HepG2 (cell line): ENCODE data around the gene RAPH1. TPM values are rescaled to one million over a fixed set of nuclear protein-coding genes. Genes with fewer than 3 reads are reported as not detected.

ENCODE experiments used
- ATAC-seq: fragments of 200-7000 bp; cut with Tn5 transposase; 3 replicates; pipeline ENCODE4 v1.9.1; 2020; ENCODE audit warnings: mild to moderate bottlenecking, moderate library complexity
- BruUV-seq: library from RNA; stranded (reverse); fragments of 400-500 nt; replicated peaks from 2 replicates; lab custom pipeline; 2021; lab: Mats Ljungman, UMichigan
- CTCF ChIA-PET: fragments of 300-600 bp; formaldehyde crosslinking; extraction: SDS; loops from one replicate; lab custom pipeline; 2021; ENCODE audit warnings: low total read pairs, inconsistent platforms, low intra/inter-chr PET ratio; lab: Yijun Ruan, JAX
- POLR2A ChIA-PET: fragments of 350-600 bp; sonication (Branson Sonifier 250); formaldehyde crosslinking; loops from one replicate; lab custom pipeline; 2020; ENCODE audit warnings: antibody characterized with exemption, inconsistent platforms; lab: Yijun Ruan, JAX
- DNase-seq: peaks from one replicate; pipeline ENCODE4 v3.0.0-alpha.2; 2015; ENCODE audit warnings: low spot score
- FAIRE-seq: peaks from 3 replicates; lab custom pipeline; 2011; peaks lifted over from hg19 to GRCh38; lab: Jason Lieb, UNC
- H2AFZ ChIP-seq: one replicate; pipeline ENCODE4 v1.6.1; 2011; ENCODE audit warnings: low read length, inconsistent platforms
- H3K27ac ChIP-seq: fragments of 300-600 bp; 3 replicates; pipeline ENCODE4 v1.8.0; 2011; ENCODE audit warnings: mixed run types, mild to moderate bottlenecking, mixed read lengths, low read length, inconsistent platforms; ENCODE audit not compliant: insufficient read depth; ENCODE audit errors: extremely low read length
- H3K27me3 ChIP-seq, 2 experiments: fragments of 200-600 bp in 1 of 2; 2 replicates in 1 of 2; 3 replicates in 1 of 2; pipeline versions ENCODE4 v1.6.0 to v1.8.0; 2011; ENCODE audit warnings: low read length in 2 of 2, mild to moderate bottlenecking in 2 of 2, moderate library complexity in 2 of 2, inconsistent platforms in 1 of 2; ENCODE audit not compliant: insufficient read depth in 2 of 2, control insufficient read depth in 1 of 2
- H3K36me3 ChIP-seq, 2 experiments: fragments of 200-600 bp in 1 of 2; replicated peaks in 1 of 2; 2 replicates in 1 of 2; 3 replicates in 1 of 2; pipeline versions ENCODE4 v1.5.1 to v1.8.0; 2011; ENCODE audit warnings: low read length in 2 of 2, inconsistent platforms in 1 of 2; ENCODE audit not compliant: insufficient read depth in 2 of 2, control insufficient read depth in 1 of 2
- H3K4me1 ChIP-seq: 2 replicates; pipeline ENCODE4 v1.5.1; 2012; ENCODE audit warnings: low read length, inconsistent platforms; ENCODE audit not compliant: insufficient read depth
- H3K4me2 ChIP-seq: 2 replicates; pipeline ENCODE4 v1.6.0; 2011; ENCODE audit warnings: low read depth, low read length, inconsistent platforms
- H3K4me3 ChIP-seq, 3 experiments: fragments of 200-600 bp in 1 of 3; sonication (generic), shearing (Covaris generic) in 1 of 3; replicated peaks in 1 of 3; 2 replicates each; pipeline ENCODE4 v1.5.1; 2011 to 2016; ENCODE audit warnings: low read length in 3 of 3, inconsistent platforms in 2 of 3, low read depth in 2 of 3, mild to moderate bottlenecking in 2 of 3, control low read depth in 1 of 3, mixed read lengths in 1 of 3; ENCODE audit not compliant: insufficient read depth in 1 of 3
- H3K79me2 ChIP-seq: one replicate; pipeline ENCODE4 v1.6.1; 2011; ENCODE audit warnings: low read length, inconsistent platforms; ENCODE audit not compliant: insufficient read depth
- H3K9ac ChIP-seq: 2 replicates; pipeline ENCODE4 v1.6.0; 2011; ENCODE audit warnings: mild to moderate bottlenecking, low read depth, low read length, inconsistent platforms; ENCODE audit not compliant: insufficient read depth
- H3K9me3 ChIP-seq: 2 replicates; pipeline ENCODE4 v1.5.1; 2012; ENCODE audit warnings: mild to moderate bottlenecking, low read length
- H4K20me1 ChIP-seq: 2 replicates; pipeline ENCODE4 v1.6.0; 2011; ENCODE audit warnings: inconsistent platforms, mild to moderate bottlenecking, low read length, moderate library complexity; ENCODE audit not compliant: insufficient read depth
- AGO2 ChIP-seq: fragments of 200-400 bp; formaldehyde crosslinking; optimal IDR thresholded peaks from 2 replicates; pipeline ENCODE3; 2017; ENCODE audit warnings: mild to moderate bottlenecking, low read depth, low read length, moderate library complexity
- CHD2 ChIP-seq: IDR thresholded peaks from 2 replicates; pipeline ENCODE4 v1.6.1; 2011; ENCODE audit warnings: low read depth, low read length, improper control_type of control experiment
- HOXA9 ChIP-seq: sonication (generic); formaldehyde crosslinking; IDR thresholded peaks from 2 replicates; pipeline ENCODE4 v1.8.1; 2022; ENCODE audit warnings: missing genetic modification reagents, mild to moderate bottlenecking, moderate library complexity, borderline replicate concordance
- MAF1 ChIP-seq: sonication (generic); formaldehyde crosslinking; IDR thresholded peaks from 2 replicates; pipeline ENCODE4 v1.5.0; 2020; ENCODE audit warnings: missing genetic modification reagents, borderline replicate concordance
- NAIF1 ChIP-seq: sonication (generic); formaldehyde crosslinking; IDR thresholded peaks from 2 replicates; pipeline ENCODE4 v1.5.0; 2020; ENCODE audit warnings: mild to moderate bottlenecking, missing genetic modification reagents, borderline replicate concordance
- NCOA5 ChIP-seq: sonication (generic); formaldehyde crosslinking; IDR thresholded peaks from 2 replicates; pipeline ENCODE4 v1.4.0; 2020; ENCODE audit warnings: missing genetic modification reagents
- PRDM10 ChIP-seq: sonication (generic); formaldehyde crosslinking; IDR thresholded peaks from 2 replicates; pipeline ENCODE4 v1.4.0; 2020; ENCODE audit warnings: low read depth, missing genetic modification reagents
- SAFB2 ChIP-seq: sonication (generic); formaldehyde crosslinking; IDR thresholded peaks from 2 replicates; pipeline ENCODE4 v1.5.1; 2020; ENCODE audit warnings: missing genetic modification reagents, low read depth, mild to moderate bottlenecking, borderline replicate concordance
- SATB2 ChIP-seq: sonication (generic); formaldehyde crosslinking; IDR thresholded peaks from 2 replicates; pipeline ENCODE4 v1.5.0; 2020; ENCODE audit warnings: missing genetic modification reagents
- SIX1 ChIP-seq: sonication (generic); formaldehyde crosslinking; IDR thresholded peaks from 2 replicates; pipeline ENCODE4 v1.4.0; 2020; ENCODE audit warnings: missing genetic modification reagents, borderline replicate concordance
- SNAI1 ChIP-seq: sonication (generic); formaldehyde crosslinking; IDR thresholded peaks from 2 replicates; pipeline ENCODE4 v1.5.0; 2020; ENCODE audit warnings: mild to moderate bottlenecking, missing genetic modification reagents, borderline replicate concordance
- ZBTB20 ChIP-seq: sonication (generic); formaldehyde crosslinking; IDR thresholded peaks from 2 replicates; pipeline ENCODE4 v1.8.1; 2023; ENCODE audit warnings: missing genetic modification reagents, low read depth, mild to moderate bottlenecking, borderline replicate concordance
- ZNF235 ChIP-seq: sonication (generic); formaldehyde crosslinking; IDR thresholded peaks from 2 replicates; pipeline ENCODE4 v1.8.1; 2023; ENCODE audit warnings: mild to moderate bottlenecking, missing genetic modification reagents, borderline replicate concordance
- ZNF317 ChIP-seq: sonication (generic); formaldehyde crosslinking; IDR thresholded peaks from 2 replicates; pipeline ENCODE4 v1.5.0; 2020; ENCODE audit warnings: mild to moderate bottlenecking, missing genetic modification reagents
- WGBS: methylation state at CpG from one replicate; pipeline ENCODE4 v1.1.6; 2017; ENCODE audit warnings: low lambda C conversion rate; 5-methylcytosine and 5-hydroxymethylcytosine counted together
- in situ Hi-C: cut with HindIII; loops from 2 replicates; pipeline ENCODE4 v1.10.0; 2017; ENCODE audit warnings: low pct_unique_long_range_greater_than_20kb; ENCODE audit not compliant: extremely low pct_ligation_motif_present
- intact Hi-C: fragments of 100-400 bp; cut with micrococcal nuclease; formaldehyde crosslinking; loops from one replicate; pipeline ENCODE4 v1.10.0; 2022; ENCODE audit not compliant: unreplicated experiment
- polyA plus RNA-seq, 8 experiments: library from polyadenylated mRNA; depleted of rRNA in 3 of 8; stranded (reverse) in 7 of 8; unstranded in 1 of 8; fragments of >200 nt; fragmentation: Illumina TruSeq in 4 of 8; extraction: Trizol in 4 of 8; gene quantifications; 2 replicates each; pipeline versions ENCODE4 v1.2.1 to v1.2.3, GENCODE V29; 2011 to 2016; ENCODE audit warnings: low read depth in 4 of 8, missing spikeins in 1 of 8, mixed read lengths in 1 of 8; ENCODE audit not compliant: insufficient read depth in 1 of 8
- total RNA-seq, 5 experiments: library from RNA; depleted of rRNA; stranded (reverse); fragments of >200 nt; fragmentation: Illumina TruSeq; extraction: Trizol; gene quantifications; 2 replicates each; pipeline ENCODE4 v1.2.3, GENCODE V29; 2016; ENCODE audit warnings: low read depth in 1 of 5

Gene RAPH1
- total and polyA plus RNA-seq, 2 of the 13 experiments (the other 11 are each of a cell fraction or from before 2014, with no cell fraction given): 5.3 to 6.7 TPM

DNA sequence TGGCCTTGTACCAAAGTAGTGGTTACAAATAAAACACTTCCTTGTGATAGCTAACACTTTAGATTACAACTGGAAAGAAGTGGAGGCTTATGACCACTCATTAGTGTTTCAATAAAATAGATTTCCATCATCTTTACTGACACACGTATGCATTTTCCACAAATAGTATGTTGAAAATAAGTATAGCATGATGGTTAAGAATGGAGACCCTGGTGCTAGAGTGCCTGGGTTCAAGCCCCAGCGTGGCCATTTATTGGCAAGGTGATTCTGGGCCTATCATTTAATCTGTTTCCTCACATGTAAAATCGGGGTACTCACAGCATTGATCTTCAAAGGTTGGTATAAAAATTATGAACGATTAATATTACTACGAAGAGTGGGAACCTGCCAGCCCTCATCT, 54.5 kb downstream of the RAPH1 start:
- Histone ChIP-seq H3K27me3 (no peaks in the 10 kb centered on the region), H3K9me3 (no peaks in the 10 kb centered on the region), H3K27ac (no peak overlapping the region), H3K9ac (no peak overlapping the region), H4K20me1 (no peaks in the 10 kb centered on the region), H3K36me3 (peaks cover 2 to 4% of the 10 kb centered on the region in 2 experiments; a peak in 2 of 5 replicates)
- CTCF ChIA-PET: no interaction called here
- POLR2A ChIA-PET: no interaction called here
- FAIRE-seq (no peak), DNase-seq (no peak)
- TF ChIP-seq ZNF235 (CRISPR knock-in tag): no peak
- TF ChIP-seq ZNF317 (CRISPR knock-in tag): no peak
- no peak for TF ChIP-seq NCOA5 (CRISPR knock-in tag)
- no peak for TF ChIP-seq ZBTB20 (CRISPR knock-in tag)
- no peak for TF ChIP-seq SNAI1 (CRISPR knock-in tag)
- TF ChIP-seq NAIF1: no peak
- TF ChIP-seq SIX1 (CRISPR knock-in tag): no peak
- TF ChIP-seq AGO2: no peak
- no peak for TF ChIP-seq MAF1 (CRISPR knock-in tag)
- no peak for TF ChIP-seq CHD2
- no peak for TF ChIP-seq SATB2 (CRISPR knock-in tag)
- no peak for TF ChIP-seq HOXA9 (CRISPR knock-in tag)
- no peak for TF ChIP-seq SAFB2
- TF ChIP-seq PRDM10: no peak
- TF ChIP-seq, all 625 proteins: peak for 0
- no TSS peak for BruUV-seq
- Histone ChIP-seq H3K4me1 (no peaks in the 10 kb centered on the region), H3K4me2 (no peak overlapping the region), H3K79me2 (no peaks in the 10 kb centered on the region), H2AFZ (no peak overlapping the region), H3K4me3 (no peak overlapping the region)
- intact Hi-C loops: no loop called here
- 95% methylated on average over 5 of the region's 5 CpGs for WGBS
- in situ Hi-C loops: loop anchor here (5.0 to 10.0 kb wide), 2 partner anchors 337 to 434 kb away; no protein-coding TSS in a partner anchor
- no peak for ATAC-seq
